ENCODE results near the gene GSC2. TPM values are rescaled to one million over a fixed set of nuclear protein-coding genes. Genes with fewer than 3 reads are reported as not detected.

GSC2 gene
- total and polyA plus RNA-seq, 2 of the 8 experiments (the other 6 are each of a cell fraction or from before 2014, with no cell fraction given), result 0.17 to 0.48 TPM

DNA sequence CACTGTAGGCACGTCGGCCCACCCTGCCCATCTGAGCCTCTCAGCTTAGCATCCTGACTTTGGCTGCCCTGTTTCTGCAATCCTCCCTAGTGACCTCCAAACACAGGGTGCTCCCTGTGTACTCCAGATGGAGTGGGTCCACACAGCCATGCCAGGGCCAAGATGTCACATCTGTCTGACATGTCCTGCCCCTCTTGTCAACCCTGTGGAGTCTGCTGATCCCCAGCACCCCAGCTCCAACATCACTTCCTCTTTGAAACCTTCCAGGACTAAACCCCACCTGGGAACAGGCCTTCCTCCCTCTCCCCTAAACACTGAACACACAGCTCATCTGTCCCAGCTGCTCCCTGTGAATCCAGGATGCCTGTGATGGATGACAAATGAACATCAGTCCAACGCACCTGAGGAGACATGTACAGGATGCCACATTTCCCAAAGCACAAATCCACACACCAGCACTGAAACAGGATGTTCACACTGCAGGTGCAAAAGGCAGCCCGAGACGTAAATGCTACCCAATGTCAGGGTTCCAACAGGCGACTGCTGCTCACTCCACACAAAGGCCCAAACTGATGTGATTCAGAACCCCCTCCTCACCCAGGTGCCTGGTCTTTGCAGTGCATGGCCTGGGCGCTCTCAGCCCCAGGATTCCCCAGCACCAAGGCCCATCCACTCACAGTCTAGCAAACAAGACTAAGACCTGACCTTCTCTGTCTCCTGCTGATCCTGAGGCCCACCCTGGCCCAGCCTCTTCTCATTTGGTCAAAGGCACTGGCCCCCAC is 21.0 kb downstream of the GSC2 start (continued):
- TF ChIP-seq JUN (IDR thresholded peaks at IDR 0.05; ENCODE audit: low read depth, low read length), result no peak
- no peak for TF ChIP-seq NRF1 (IDR thresholded peaks at IDR 0.05; ENCODE audit: low read depth, low read length)
- no peak for TF ChIP-seq SP1 (IDR thresholded peaks at IDR 0.05; ENCODE audit: low read depth, low read length)
- no peak for TF ChIP-seq TEAD4 (IDR thresholded peaks at IDR 0.05; ENCODE audit: low read depth, low read length)
- TF ChIP-seq E2F6 (IDR thresholded peaks at IDR 0.05), result no peak
- TF ChIP-seq CBX5 (IDR thresholded peaks at IDR 0.05; ENCODE audit: low read depth, low read length), result no peak
- TF ChIP-seq CHD1 (IDR thresholded peaks at IDR 0.05; ENCODE audit: low read depth, low read length), result no peak
- no peak for TF ChIP-seq GABPA (IDR thresholded peaks at IDR 0.05; ENCODE audit: borderline replicate concordance, insufficient read depth, low read length)
- TF ChIP-seq CHD7 (IDR thresholded peaks at IDR 0.05; ENCODE audit: insufficient replicate concordance, low read length), result no peak
- no peak for TF ChIP-seq ASH2L (IDR thresholded peaks at IDR 0.05; ENCODE audit: low read length)

Data from H1 (cell line).